WTC11 (cell line): Measurements from ENCODE around the gene SMARCC2. TPM values are rescaled to one million over a fixed set of nuclear protein-coding genes. Genes with fewer than 3 reads are reported as not detected.

Experiments used
- ATAC-seq: fragments of 200-7000 bp; cut with Tn5 transposase; 2 replicates; pipeline ENCODE4 v1.10.0; 2021; ENCODE audit warnings: mild to moderate bottlenecking, moderate library complexity
- CTCF ChIA-PET: fragments of 300-600 bp; sonication (Branson Sonifier 250); formaldehyde crosslinking; loops from one replicate; lab custom pipeline; 2021; ENCODE audit warnings: antibody characterized with exemption; lab: Charles Lee
- POLR2A ChIA-PET: fragments of 350-600 bp; sonication (Branson Sonifier 250); formaldehyde crosslinking; loops from one replicate; lab custom pipeline; 2021; ENCODE audit warnings: antibody characterized with exemption; lab: Charles Lee
- DNase-seq: peaks from one replicate; pipeline ENCODE4 v3.0.0; 2021; ENCODE audit warnings: low spot score
- H3K27ac Mint-ChIP-seq: 2 replicates; pipeline ENCODE4 v1.8.0; 2021; ENCODE audit warnings: mixed read lengths
- H3K27me3 Mint-ChIP-seq: 2 replicates; pipeline ENCODE4 v1.8.0; 2021; ENCODE audit warnings: low read depth, mild to moderate bottlenecking, moderate library complexity, mixed read lengths
- H3K36me3 Mint-ChIP-seq: 2 replicates; pipeline ENCODE4 v1.8.0; 2021; ENCODE audit warnings: mixed read lengths
- H3K4me1 Mint-ChIP-seq: 2 replicates; pipeline ENCODE4 v1.8.0; 2022; ENCODE audit warnings: mixed read lengths
- H3K4me3 Mint-ChIP-seq: 2 replicates; pipeline ENCODE4 v1.8.0; 2021; ENCODE audit warnings: mild to moderate bottlenecking, moderate library complexity, mixed read lengths
- H3K9me3 Mint-ChIP-seq: 2 replicates; pipeline ENCODE4 v1.8.0; 2021; ENCODE audit warnings: mixed read lengths
- FOXK1 ChIP-seq: sonication (generic); formaldehyde crosslinking; IDR thresholded peaks from 2 replicates; pipeline ENCODE4 v1.8.0; 2022; ENCODE audit warnings: mild to moderate bottlenecking, moderate library complexity, missing genetic modification reagents
- IRF2 ChIP-seq: sonication (generic); formaldehyde crosslinking; IDR thresholded peaks from 2 replicates; pipeline ENCODE4 v1.8.0; 2022; ENCODE audit warnings: low read depth, missing genetic modification reagents, borderline replicate concordance
- JUN ChIP-seq: sonication (generic); formaldehyde crosslinking; IDR thresholded peaks from 2 replicates; pipeline ENCODE4 v1.8.0; 2023; ENCODE audit warnings: mild to moderate bottlenecking, missing genetic modification reagents
- NR2C2 ChIP-seq: sonication (generic); formaldehyde crosslinking; IDR thresholded peaks from 2 replicates; pipeline ENCODE4 v1.8.0; 2022; ENCODE audit warnings: mild to moderate bottlenecking, missing genetic modification reagents
- SMAD3 ChIP-seq: sonication (generic); formaldehyde crosslinking; IDR thresholded peaks from 2 replicates; pipeline ENCODE4 v1.8.0; 2022; ENCODE audit warnings: missing genetic modification reagents, mild to moderate bottlenecking, borderline replicate concordance
- SMAD4 ChIP-seq: sonication (generic); formaldehyde crosslinking; IDR thresholded peaks from 2 replicates; pipeline ENCODE4 v1.8.0; 2022; ENCODE audit warnings: mild to moderate bottlenecking, missing genetic modification reagents
- SP1 ChIP-seq: sonication (generic); formaldehyde crosslinking; conservative IDR thresholded peaks from 2 replicates; pipeline ENCODE4 v1.8.1; 2022; ENCODE audit warnings: missing genetic modification reagents
- TCF7 ChIP-seq: sonication (generic); formaldehyde crosslinking; IDR thresholded peaks from 2 replicates; pipeline ENCODE4 v1.8.0; 2022; ENCODE audit warnings: mild to moderate bottlenecking, low read depth, missing genetic modification reagents, moderate library complexity
- TEAD1 ChIP-seq: sonication (generic); formaldehyde crosslinking; IDR thresholded peaks from 2 replicates; pipeline ENCODE4 v1.8.0; 2022; ENCODE audit warnings: mild to moderate bottlenecking, missing genetic modification reagents
- ZNF121 ChIP-seq: sonication (generic); formaldehyde crosslinking; IDR thresholded peaks from 2 replicates; pipeline ENCODE4 v1.8.0; 2023; ENCODE audit warnings: missing genetic modification reagents
- ZNF232 ChIP-seq: sonication (generic); formaldehyde crosslinking; IDR thresholded peaks from 2 replicates; pipeline ENCODE4 v1.8.0; 2022; ENCODE audit warnings: mild to moderate bottlenecking, missing genetic modification reagents
- ZNF423 ChIP-seq: fragments of 250-450 bp; sonication (Bioruptor Pico); IDR thresholded peaks from 2 replicates; pipeline ENCODE4 v2.1.2; 2022; ENCODE audit warnings: mild to moderate bottlenecking, moderate library complexity
- total RNA-seq: library from RNA; stranded (reverse); gene quantifications from 3 replicates; pipeline ENCODE4 v1.2.3, GENCODE V29; 2021
- TF ChIP-seq, protein P1 (sequence below): fragments of 200-600 bp; IDR thresholded peaks from 2 replicates; pipeline ENCODE4 v1.8.0; 2022; ENCODE audit warnings: antibody characterized with exemption
- TF ChIP-seq, protein P2 (sequence below): sonication (generic); formaldehyde crosslinking; IDR thresholded peaks from 2 replicates; pipeline ENCODE4 v1.8.0; 2022; ENCODE audit warnings: mild to moderate bottlenecking, missing genetic modification reagents
- TF ChIP-seq, protein P3 (sequence below): sonication (generic); formaldehyde crosslinking; IDR thresholded peaks from 2 replicates; pipeline ENCODE4 v1.8.1; 2023; ENCODE audit warnings: mild to moderate bottlenecking, missing genetic modification reagents, borderline replicate concordance
- TF ChIP-seq, protein P4 (sequence below): sonication (generic); formaldehyde crosslinking; IDR thresholded peaks from 2 replicates; pipeline ENCODE4 v1.8.0; 2023; ENCODE audit warnings: mild to moderate bottlenecking, missing genetic modification reagents
- TF ChIP-seq, protein P5 (sequence below): sonication (generic); formaldehyde crosslinking; conservative IDR thresholded peaks from 2 replicates; pipeline ENCODE4 v1.8.1; 2023; ENCODE audit warnings: mild to moderate bottlenecking, low read depth, missing genetic modification reagents, moderate library complexity
- TF ChIP-seq, protein P6 (sequence below): sonication (generic); formaldehyde crosslinking; IDR thresholded peaks from 2 replicates; pipeline ENCODE4 v1.8.0; 2023; ENCODE audit warnings: missing genetic modification reagents
- TF ChIP-seq, protein P7 (sequence below): sonication (generic); formaldehyde crosslinking; IDR thresholded peaks from 2 replicates; pipeline ENCODE4 v1.8.0; 2022; ENCODE audit warnings: mild to moderate bottlenecking, missing genetic modification reagents
- TF ChIP-seq, protein P8 (sequence below): fragments of 250-450 bp; sonication (Bioruptor Pico); IDR thresholded peaks from 2 replicates; pipeline ENCODE4 v1.9.0; 2021; ENCODE audit warnings: mild to moderate bottlenecking, borderline replicate concordance

The SMARCC2 gene
- total RNA-seq, 1 experiment from 2014 or later, result 76.8 TPM

DNA sequence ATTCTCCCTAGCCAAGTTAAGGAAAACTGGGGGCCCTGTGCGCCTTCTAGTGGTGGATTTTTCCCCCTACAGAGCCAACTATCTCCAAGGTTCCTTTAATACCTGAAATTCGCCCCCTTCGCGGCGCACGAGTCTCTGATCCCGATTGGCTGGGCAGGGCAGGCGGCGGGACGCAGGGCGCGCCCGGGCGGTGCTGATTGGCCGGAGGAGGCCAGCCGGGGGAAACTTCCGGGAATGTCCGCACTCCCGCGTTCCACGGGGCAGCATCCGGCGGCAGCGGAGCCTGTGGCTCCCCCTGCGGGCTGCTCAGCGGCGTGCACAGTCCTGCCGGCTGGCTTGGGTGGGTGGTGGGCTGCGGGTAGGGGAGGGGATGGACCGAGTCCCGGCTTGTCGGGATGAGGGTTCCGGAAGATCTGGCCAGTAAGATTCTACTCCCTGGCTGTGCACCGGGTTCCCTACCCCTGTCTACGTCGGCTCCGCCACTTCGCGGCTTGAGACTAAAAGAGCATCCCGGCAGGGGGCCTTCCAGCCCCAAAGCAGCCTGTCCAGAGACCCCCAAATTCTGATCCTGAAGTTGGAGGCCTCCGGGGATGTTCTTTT is 34.9 kb upstream of the SMARCC2 start, which contains the start of gene NABP2:
NABP2 (plus strand) TSS at position 241 of the 600 bp plus-strand sequence. CDS start 515 bp downstream, outside the sequence.
- CTCF ChIA-PET, result interaction anchor here (1.1 to 3.1 kb wide), 2 partner anchors 17 to 34 kb away, joined by 6 to 35 read pairs; partner anchors contain the start of gene ANKRD52
- Mint-ChIP-seq H3K27me3 (no peaks in the 10 kb centered on the region), H3K27ac (peak within 1 kb of the TSS; percentile 97), H3K4me3 (peak within 1 kb of the TSS; percentile 98), H3K36me3 (peaks cover 7% of the 10 kb centered on the region), H3K9me3 (no peaks in the 10 kb centered on the region), H3K4me1 (peaks cover 33% of the 10 kb centered on the region)
- POLR2A ChIA-PET, result no interaction called here
- DNase-seq (peak; percentile 99), ATAC-seq (peak; percentile 78)
- no peak; the same call in 1 of the 2 replicates for TF ChIP-seq ZNF232 (CRISPR knock-in tag)
- TF ChIP-seq, protein P1, sequence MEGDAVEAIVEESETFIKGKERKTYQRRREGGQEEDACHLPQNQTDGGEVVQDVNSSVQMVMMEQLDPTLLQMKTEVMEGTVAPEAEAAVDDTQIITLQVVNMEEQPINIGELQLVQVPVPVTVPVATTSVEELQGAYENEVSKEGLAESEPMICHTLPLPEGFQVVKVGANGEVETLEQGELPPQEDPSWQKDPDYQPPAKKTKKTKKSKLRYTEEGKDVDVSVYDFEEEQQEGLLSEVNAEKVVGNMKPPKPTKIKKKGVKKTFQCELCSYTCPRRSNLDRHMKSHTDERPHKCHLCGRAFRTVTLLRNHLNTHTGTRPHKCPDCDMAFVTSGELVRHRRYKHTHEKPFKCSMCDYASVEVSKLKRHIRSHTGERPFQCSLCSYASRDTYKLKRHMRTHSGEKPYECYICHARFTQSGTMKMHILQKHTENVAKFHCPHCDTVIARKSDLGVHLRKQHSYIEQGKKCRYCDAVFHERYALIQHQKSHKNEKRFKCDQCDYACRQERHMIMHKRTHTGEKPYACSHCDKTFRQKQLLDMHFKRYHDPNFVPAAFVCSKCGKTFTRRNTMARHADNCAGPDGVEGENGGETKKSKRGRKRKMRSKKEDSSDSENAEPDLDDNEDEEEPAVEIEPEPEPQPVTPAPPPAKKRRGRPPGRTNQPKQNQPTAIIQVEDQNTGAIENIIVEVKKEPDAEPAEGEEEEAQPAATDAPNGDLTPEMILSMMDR, result peak; percentile 54; the same call in 1 of the 2 replicates
- TF ChIP-seq, protein P2, sequence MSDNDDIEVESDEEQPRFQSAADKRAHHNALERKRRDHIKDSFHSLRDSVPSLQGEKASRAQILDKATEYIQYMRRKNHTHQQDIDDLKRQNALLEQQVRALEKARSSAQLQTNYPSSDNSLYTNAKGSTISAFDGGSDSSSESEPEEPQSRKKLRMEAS (CRISPR knock-in tag), result peak; percentile 81; the same call in 1 of the 2 replicates
- TF ChIP-seq SMAD3 (CRISPR knock-in tag), result no peak
- TF ChIP-seq SMAD4 (CRISPR knock-in tag), result no peak
- no peak for TF ChIP-seq TCF7 (CRISPR knock-in tag)
- TF ChIP-seq SP1 (CRISPR knock-in tag), result peak; percentile 87
- TF ChIP-seq, protein P3, sequence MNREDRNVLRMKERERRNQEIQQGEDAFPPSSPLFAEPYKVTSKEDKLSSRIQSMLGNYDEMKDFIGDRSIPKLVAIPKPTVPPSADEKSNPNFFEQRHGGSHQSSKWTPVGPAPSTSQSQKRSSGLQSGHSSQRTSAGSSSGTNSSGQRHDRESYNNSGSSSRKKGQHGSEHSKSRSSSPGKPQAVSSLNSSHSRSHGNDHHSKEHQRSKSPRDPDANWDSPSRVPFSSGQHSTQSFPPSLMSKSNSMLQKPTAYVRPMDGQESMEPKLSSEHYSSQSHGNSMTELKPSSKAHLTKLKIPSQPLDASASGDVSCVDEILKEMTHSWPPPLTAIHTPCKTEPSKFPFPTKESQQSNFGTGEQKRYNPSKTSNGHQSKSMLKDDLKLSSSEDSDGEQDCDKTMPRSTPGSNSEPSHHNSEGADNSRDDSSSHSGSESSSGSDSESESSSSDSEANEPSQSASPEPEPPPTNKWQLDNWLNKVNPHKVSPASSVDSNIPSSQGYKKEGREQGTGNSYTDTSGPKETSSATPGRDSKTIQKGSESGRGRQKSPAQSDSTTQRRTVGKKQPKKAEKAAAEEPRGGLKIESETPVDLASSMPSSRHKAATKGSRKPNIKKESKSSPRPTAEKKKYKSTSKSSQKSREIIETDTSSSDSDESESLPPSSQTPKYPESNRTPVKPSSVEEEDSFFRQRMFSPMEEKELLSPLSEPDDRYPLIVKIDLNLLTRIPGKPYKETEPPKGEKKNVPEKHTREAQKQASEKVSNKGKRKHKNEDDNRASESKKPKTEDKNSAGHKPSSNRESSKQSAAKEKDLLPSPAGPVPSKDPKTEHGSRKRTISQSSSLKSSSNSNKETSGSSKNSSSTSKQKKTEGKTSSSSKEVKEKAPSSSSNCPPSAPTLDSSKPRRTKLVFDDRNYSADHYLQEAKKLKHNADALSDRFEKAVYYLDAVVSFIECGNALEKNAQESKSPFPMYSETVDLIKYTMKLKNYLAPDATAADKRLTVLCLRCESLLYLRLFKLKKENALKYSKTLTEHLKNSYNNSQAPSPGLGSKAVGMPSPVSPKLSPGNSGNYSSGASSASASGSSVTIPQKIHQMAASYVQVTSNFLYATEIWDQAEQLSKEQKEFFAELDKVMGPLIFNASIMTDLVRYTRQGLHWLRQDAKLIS (CRISPR knock-in tag), result no peak
- TF ChIP-seq, protein P4, sequence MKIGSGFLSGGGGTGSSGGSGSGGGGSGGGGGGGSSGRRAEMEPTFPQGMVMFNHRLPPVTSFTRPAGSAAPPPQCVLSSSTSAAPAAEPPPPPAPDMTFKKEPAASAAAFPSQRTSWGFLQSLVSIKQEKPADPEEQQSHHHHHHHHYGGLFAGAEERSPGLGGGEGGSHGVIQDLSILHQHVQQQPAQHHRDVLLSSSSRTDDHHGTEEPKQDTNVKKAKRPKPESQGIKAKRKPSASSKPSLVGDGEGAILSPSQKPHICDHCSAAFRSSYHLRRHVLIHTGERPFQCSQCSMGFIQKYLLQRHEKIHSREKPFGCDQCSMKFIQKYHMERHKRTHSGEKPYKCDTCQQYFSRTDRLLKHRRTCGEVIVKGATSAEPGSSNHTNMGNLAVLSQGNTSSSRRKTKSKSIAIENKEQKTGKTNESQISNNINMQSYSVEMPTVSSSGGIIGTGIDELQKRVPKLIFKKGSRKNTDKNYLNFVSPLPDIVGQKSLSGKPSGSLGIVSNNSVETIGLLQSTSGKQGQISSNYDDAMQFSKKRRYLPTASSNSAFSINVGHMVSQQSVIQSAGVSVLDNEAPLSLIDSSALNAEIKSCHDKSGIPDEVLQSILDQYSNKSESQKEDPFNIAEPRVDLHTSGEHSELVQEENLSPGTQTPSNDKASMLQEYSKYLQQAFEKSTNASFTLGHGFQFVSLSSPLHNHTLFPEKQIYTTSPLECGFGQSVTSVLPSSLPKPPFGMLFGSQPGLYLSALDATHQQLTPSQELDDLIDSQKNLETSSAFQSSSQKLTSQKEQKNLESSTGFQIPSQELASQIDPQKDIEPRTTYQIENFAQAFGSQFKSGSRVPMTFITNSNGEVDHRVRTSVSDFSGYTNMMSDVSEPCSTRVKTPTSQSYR, result no peak
- no peak for TF ChIP-seq IRF2 (CRISPR knock-in tag)
- peak; percentile 89 for TF ChIP-seq FOXK1
- TF ChIP-seq, protein P5, sequence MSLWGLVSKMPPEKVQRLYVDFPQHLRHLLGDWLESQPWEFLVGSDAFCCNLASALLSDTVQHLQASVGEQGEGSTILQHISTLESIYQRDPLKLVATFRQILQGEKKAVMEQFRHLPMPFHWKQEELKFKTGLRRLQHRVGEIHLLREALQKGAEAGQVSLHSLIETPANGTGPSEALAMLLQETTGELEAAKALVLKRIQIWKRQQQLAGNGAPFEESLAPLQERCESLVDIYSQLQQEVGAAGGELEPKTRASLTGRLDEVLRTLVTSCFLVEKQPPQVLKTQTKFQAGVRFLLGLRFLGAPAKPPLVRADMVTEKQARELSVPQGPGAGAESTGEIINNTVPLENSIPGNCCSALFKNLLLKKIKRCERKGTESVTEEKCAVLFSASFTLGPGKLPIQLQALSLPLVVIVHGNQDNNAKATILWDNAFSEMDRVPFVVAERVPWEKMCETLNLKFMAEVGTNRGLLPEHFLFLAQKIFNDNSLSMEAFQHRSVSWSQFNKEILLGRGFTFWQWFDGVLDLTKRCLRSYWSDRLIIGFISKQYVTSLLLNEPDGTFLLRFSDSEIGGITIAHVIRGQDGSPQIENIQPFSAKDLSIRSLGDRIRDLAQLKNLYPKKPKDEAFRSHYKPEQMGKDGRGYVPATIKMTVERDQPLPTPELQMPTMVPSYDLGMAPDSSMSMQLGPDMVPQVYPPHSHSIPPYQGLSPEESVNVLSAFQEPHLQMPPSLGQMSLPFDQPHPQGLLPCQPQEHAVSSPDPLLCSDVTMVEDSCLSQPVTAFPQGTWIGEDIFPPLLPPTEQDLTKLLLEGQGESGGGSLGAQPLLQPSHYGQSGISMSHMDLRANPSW, result no peak
- TF ChIP-seq, protein P6, sequence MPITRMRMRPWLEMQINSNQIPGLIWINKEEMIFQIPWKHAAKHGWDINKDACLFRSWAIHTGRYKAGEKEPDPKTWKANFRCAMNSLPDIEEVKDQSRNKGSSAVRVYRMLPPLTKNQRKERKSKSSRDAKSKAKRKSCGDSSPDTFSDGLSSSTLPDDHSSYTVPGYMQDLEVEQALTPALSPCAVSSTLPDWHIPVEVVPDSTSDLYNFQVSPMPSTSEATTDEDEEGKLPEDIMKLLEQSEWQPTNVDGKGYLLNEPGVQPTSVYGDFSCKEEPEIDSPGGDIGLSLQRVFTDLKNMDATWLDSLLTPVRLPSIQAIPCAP (CRISPR knock-in tag), result no peak
- TF ChIP-seq, protein P7, sequence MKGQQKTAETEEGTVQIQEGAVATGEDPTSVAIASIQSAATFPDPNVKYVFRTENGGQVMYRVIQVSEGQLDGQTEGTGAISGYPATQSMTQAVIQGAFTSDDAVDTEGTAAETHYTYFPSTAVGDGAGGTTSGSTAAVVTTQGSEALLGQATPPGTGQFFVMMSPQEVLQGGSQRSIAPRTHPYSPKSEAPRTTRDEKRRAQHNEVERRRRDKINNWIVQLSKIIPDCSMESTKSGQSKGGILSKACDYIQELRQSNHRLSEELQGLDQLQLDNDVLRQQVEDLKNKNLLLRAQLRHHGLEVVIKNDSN (CRISPR knock-in tag), result peak; percentile 54
- TF ChIP-seq TEAD1 (CRISPR knock-in tag), result peak; percentile 85; the same call in 1 of the 2 replicates
- TF ChIP-seq, protein P8, sequence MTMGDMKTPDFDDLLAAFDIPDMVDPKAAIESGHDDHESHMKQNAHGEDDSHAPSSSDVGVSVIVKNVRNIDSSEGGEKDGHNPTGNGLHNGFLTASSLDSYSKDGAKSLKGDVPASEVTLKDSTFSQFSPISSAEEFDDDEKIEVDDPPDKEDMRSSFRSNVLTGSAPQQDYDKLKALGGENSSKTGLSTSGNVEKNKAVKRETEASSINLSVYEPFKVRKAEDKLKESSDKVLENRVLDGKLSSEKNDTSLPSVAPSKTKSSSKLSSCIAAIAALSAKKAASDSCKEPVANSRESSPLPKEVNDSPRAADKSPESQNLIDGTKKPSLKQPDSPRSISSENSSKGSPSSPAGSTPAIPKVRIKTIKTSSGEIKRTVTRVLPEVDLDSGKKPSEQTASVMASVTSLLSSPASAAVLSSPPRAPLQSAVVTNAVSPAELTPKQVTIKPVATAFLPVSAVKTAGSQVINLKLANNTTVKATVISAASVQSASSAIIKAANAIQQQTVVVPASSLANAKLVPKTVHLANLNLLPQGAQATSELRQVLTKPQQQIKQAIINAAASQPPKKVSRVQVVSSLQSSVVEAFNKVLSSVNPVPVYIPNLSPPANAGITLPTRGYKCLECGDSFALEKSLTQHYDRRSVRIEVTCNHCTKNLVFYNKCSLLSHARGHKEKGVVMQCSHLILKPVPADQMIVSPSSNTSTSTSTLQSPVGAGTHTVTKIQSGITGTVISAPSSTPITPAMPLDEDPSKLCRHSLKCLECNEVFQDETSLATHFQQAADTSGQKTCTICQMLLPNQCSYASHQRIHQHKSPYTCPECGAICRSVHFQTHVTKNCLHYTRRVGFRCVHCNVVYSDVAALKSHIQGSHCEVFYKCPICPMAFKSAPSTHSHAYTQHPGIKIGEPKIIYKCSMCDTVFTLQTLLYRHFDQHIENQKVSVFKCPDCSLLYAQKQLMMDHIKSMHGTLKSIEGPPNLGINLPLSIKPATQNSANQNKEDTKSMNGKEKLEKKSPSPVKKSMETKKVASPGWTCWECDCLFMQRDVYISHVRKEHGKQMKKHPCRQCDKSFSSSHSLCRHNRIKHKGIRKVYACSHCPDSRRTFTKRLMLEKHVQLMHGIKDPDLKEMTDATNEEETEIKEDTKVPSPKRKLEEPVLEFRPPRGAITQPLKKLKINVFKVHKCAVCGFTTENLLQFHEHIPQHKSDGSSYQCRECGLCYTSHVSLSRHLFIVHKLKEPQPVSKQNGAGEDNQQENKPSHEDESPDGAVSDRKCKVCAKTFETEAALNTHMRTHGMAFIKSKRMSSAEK (CRISPR knock-in tag), result no peak
- TF ChIP-seq JUN (CRISPR knock-in tag), result no peak
- no peak for TF ChIP-seq ZNF121 (CRISPR knock-in tag)
- no peak for TF ChIP-seq ZNF423 (CRISPR knock-in tag)
- no peak for TF ChIP-seq NR2C2
